LoVo (cell line): ENCODE results near the gene ABCC1.
"Not testable (repeated sequence)": the region's sequence is repeated elsewhere in the genome, so short reads cannot be mapped to it uniquely, and the experiment has no call there.

ENCODE experiments used
- DNase-seq: peaks from one replicate; pipeline ENCODE4 v3.0.0-alpha.2; 2016; ENCODE audit warnings: low spot score

ABCC1 gene

GRCh38 chr16:15949210-15950160 is at the start of gene ABCC1:
TSS of gene ABCC1 (plus strand) at chr16:15949616. CDS start at chr16:15949752, 136 bp downstream.
- DNase-seq: peak; percentile 59

GRCh38 chr16:15900357-15900756 is 49.1 kb upstream of the ABCC1 start:
- no peak for DNase-seq

GRCh38 chr16:15900901-15901500 is 48.4 kb upstream of the ABCC1 start:
- no peak for DNase-seq

DNA sequence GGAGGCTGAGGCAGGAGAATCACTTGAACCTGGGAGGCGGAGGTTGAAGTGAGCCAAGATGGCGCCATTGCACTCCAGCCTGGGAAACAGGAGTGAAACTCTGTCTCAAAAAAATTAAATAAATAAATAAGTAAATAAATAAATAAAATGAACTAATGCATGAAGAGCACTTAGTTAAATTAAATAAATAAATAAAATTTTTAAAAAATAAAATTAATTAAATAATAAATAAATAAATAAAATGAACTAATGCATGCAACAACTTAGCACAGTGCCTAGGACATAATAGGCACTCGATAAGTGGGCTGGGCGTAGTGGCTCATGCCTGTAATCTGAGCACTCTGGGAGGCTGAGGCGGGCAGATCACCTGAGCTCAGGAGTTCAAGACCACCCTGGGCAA is 45.5 kb upstream of the ABCC1 start:
- DNase-seq: no peak

DNA sequence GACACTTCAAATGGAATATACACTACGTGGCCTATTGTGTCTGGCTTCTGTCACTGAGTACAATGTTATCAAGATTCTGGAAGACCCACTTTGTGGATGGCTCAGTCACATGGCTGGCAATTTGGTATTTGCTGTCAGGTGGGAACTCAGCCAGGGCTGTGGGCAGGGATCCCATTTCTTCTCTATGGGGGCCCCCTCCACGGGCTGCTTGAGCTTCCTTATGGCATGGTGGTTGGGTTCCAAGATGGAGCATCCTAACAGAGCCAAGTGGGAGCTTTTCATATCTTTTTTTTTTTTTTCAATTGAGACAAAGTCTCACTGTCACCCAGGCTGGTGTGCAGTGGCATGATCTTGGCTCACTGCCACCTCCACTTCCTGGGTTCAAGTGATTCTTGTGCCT is 43.0 kb upstream of the ABCC1 start:
- no peak for DNase-seq

DNA sequence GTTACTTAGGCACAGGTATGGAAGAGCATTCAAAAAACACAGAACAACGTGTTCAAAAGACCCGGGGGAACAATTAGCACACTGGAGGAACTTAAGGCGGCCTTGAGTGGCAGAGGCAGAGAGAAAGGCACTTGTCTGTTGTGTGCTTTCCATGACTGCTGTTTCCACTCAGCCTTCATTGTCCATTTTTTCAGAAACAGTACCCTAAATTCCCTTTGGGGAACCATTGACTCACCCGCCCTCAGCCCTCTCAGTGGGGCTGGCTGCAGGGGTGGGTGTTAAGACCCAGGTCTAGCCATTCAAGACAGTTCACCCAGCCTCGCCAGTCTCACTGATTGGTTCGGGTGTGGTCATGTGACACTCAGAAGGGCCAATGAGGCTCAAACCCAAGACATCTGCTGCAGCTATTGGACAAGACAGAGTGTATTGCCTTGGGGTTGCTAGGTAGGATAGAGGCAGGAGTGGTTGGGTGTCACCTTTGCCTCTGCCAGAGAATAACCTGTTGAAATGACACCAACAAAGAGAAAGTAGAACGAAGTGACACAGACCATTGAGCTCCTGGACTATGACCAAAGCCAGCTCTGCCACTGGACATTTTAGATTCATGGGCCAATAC is 41.4 kb upstream of the ABCC1 start:
- DNase-seq: peak; percentile 23

DNA sequence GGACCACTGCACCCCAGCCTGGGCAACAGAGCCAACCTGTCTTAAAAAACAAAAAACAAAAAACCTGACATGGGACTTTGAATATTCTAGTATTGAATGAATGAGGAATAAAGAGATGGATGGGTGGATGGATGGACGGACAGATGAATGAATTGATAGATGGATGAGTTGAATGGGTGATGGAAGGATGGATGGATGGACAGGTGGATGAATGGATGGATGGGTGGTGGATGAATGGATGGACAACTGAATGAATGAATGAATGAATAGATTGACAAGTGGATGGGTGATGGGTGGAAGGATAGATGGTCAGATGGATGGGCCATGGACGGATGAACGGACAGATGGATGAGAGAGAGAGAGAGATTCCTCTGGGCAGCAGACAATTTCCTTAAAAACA is 38.2 kb upstream of the ABCC1 start:
- DNase-seq: no peak

GRCh38 chr16:15913046-15913698 is 36.2 kb upstream of the ABCC1 start:
- no peak for DNase-seq

GRCh38 chr16:15915555-15916081 is 33.8 kb upstream of the ABCC1 start:
- DNase-seq: no peak

- no peak for DNase-seq
Observed at GRCh38 chr16:15916323-15916722, 33.1 kb upstream of the ABCC1 start.

- not testable (repeated sequence) for DNase-seq
Observed at GRCh38 chr16:15918314-15918713, 31.1 kb upstream of the ABCC1 start.

GRCh38 chr16:15919331-15919730 is 30.1 kb upstream of the ABCC1 start:
- no peak for DNase-seq

GRCh38 chr16:15924996-15925395 is 24.4 kb upstream of the ABCC1 start:
- no peak for DNase-seq

GRCh38 chr16:15925631-15926030 is 23.8 kb upstream of the ABCC1 start:
- no peak for DNase-seq

GRCh38 chr16:15928261-15929104 is 20.9 kb upstream of the ABCC1 start:
- DNase-seq: no peak

DNA sequence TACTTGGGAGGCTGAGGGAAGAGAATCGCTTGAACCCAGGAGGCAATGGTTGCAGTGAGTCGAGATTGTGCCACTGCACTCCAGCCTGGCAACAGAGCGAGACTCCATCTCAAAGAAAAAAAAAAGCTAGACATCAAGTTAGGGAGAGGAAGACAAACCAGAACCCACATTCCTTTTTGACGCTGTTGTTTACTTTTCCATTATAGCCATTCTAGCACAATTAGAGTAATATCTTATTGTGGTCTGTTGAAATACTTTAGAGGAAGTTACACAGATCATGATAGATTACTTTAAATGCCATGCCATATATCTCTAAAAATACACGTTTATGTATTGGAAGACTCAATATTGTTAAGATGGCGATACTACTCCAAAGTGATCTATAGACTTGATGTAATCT is 16.5 kb upstream of the ABCC1 start:
- DNase-seq: no peak

DNA sequence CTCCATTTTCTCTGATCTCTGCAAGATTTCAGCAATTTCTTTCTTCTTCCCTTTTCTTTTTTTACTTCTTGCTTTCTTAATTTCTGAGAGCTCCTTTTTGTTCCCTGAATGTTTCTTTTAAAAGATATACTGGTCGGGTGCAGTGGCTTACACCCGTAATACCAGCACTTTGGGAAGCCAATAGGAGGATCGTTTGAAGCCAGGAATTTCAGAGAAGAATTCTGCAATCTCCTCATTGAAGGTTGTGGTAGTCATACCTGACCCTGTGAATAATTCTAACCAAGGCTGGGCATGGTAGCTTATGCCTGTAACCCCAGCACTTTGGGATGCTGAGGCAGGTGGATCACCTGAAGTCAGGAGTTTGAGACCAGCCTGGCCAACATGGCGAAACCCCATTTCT is 15.6 kb upstream of the ABCC1 start:
- DNase-seq: no peak

DNA sequence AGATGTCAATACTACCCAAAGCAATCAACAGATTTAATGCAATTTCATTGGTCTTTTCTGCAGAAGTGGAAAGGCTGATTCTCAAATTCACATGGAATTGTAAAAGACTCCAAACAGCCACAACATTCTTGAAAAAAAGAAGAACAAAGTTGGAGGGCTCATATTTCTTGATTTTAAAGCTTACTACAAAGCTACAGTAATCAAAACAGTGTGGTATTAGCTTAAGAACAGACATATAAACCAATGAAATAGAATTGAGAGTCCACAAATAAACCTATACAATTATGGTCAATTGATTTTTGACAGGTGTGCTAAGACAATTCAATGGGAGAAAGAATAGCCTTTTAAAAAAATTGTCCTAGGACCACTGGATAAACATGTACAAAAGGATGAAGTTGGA is 14.4 kb upstream of the ABCC1 start:
- DNase-seq: no peak

GRCh38 chr16:15936809-15937208 is 12.6 kb upstream of the ABCC1 start:
- not testable (repeated sequence) for DNase-seq

DNA sequence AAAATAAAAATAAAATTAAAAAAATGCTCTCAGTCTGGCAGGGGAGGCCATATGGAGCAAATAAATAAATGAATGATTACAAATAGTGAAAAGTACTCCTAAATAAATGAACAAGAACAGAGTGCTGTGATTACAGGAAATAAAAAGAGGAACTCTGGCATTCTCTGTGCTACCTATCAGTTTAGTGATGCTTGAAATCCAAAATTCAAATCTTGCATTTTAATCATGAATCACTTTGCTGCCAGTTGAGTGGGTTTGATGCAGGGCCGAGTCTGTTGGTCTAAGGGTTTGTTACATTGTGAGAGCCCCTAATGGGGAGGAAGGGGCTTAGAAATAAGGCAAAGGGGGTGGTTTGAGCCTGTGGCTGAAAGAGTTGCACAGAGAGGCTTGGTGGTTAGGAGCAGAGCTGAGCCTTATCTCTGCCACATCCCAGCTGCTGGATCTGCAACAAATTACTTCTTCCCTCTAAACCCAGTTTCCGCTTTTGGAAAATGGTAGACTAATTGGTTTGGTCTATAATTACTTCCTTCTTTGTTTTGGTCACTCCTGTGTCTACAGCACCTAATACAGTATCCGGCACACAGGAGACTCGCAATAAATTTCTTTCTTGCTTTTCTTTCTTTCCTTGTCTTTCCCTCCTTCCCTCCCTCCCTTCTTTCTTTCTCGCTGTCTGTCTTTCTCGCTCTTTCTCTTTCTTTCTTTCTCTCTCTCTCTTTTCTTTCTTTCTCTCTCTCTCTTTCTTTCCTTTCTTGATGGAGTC is 6.3 kb upstream of the ABCC1 start:
- no peak for DNase-seq
